ENCODE data around the gene CARD14. TPM values are rescaled to one million over a fixed set of nuclear protein-coding genes. Genes with fewer than 3 reads are reported as not detected.
A peak's percentile ranks its signal among the peaks of the same experiment; 100 is the strongest.

Gene CARD14
- total and polyA plus RNA-seq, 2 of the 13 experiments (the other 11 are each of a cell fraction or from before 2014, with no cell fraction given): 0.11 TPM; not detected in 1

GRCh38 chr17:80147035-80147822 lies 22.6 kb upstream of the CARD14 start, which contains the start of gene EIF4A3 (continued):
- TF ChIP-seq CEBPZ (IDR thresholded peaks at IDR 0.05; ENCODE audit: low read length): no peak
- no peak for TF ChIP-seq BCLAF1 (IDR thresholded peaks at IDR 0.05)
- TF ChIP-seq SCMH1 (CRISPR knock-in tag; IDR thresholded peaks at IDR 0.05; ENCODE audit: borderline replicate concordance): no peak
- TF ChIP-seq EHMT2 (IDR thresholded peaks at IDR 0.05; ENCODE audit: borderline replicate concordance, low read depth, low read length): no peak
- peak; percentile 91 for TF ChIP-seq KMT2A (CRISPR knock-in tag; IDR thresholded peaks at IDR 0.05)
- no peak; the same call in none of the 2 replicates for TF ChIP-seq ZNF616 (CRISPR knock-in tag; IDR thresholded peaks at IDR 0.05; ENCODE audit: low read depth)
- TF ChIP-seq ZMYM3 (CRISPR knock-in tag; IDR thresholded peaks at IDR 0.05): peak; percentile 38; the same call in 1 of the 2 replicates
- TF ChIP-seq MXD4 (CRISPR knock-in tag; IDR thresholded peaks at IDR 0.05): peak; percentile 87; the same call in 1 of the 2 replicates
- 0 out of 2 replicates have a peak, but pooled peaks have one; percentile 7 for TF ChIP-seq ZNF3 (CRISPR knock-in tag; IDR thresholded peaks at IDR 0.05)
- TF ChIP-seq, protein P1, sequence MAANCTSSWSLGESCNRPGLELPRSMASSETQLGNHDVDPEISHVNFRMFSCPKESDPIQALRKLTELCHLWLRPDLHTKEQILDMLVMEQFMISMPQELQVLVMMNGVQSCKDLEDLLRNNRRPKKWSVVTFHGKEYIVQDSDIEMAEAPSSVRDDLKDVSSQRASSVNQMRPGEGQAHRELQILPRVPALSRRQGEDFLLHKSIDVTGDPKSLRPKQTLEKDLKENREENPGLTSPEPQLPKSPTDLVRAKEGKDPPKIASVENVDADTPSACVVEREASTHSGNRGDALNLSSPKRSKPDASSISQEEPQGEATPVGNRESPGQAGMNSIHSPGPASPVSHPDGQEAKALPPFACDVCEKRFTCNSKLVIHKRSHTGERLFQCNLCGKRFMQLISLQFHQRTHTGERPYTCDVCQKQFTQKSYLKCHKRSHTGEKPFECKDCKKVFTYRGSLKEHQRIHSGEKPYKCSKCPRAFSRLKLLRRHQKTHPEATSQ (CRISPR knock-in tag; IDR thresholded peaks at IDR 0.05; ENCODE audit: borderline replicate concordance): peak; percentile 73; the same call in 1 of the 2 replicates
- peak; percentile 69; the same call in 1 of the 2 replicates for TF ChIP-seq SAFB2 (CRISPR knock-in tag; IDR thresholded peaks at IDR 0.05; ENCODE audit: borderline replicate concordance, low read depth)
- TF ChIP-seq ATF6 (CRISPR knock-in tag; conservative IDR thresholded peaks at IDR 0.05): peak; percentile 66; the same call in 1 of the 2 replicates
